Measurements from ENCODE around the gene LRPAP1.
"Not testable (repeated sequence)": the region's sequence is repeated elsewhere in the genome, so short reads cannot be mapped to it uniquely, and the experiment has no call there.

Gene LRPAP1

GRCh38 chr4:3517731-3518510, 14.3 kb downstream of the LRPAP1 start:
- DNase-seq = no peak

DNA sequence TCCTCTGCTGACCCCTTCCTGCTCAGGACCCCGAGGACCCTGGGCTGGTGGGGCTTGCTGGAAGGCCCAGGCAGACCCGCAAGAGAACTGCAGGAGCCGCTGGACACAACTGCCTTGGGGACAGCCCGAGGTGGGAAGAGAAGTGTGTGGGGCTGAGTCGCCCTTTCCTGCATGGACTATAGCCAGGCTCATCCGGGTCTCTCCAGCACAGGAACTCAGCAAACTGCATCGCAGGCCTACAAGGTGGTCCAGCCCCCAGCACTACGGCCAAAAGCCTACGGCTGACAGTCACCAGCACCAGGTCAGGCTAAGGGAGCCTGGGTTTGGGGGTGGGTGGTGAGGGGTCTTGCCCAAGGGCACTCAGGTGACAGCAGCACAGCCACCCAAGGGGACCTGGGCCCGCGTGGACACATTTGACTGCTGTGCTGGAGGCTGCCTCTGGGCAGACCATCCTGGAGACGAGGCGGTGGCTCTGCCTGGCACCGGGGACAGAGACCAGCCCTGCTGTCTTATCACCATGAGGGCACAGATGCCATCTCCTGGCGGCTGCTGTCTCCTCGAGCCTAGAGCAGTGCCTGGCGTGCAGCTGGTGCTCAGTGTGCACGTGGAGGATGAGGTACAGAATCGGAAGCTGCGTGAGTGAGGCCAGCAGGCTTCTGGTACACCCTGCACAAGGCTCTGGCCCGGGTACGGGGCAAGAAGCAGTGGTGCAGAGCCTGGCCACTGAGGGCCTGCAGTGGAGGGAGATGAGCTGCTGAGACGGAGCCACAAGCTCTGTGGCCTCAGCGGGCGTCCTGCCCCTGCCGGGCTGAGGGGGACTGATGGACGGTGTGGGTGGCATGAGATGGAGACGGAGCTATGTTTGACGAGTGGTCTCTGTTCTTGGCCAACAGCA, 15.1 kb downstream of the LRPAP1 start:
- no peak for DNase-seq

GRCh38 chr4:3516061-3516835, 16.0 kb downstream of the LRPAP1 start:
- DNase-seq = no peak

DNA sequence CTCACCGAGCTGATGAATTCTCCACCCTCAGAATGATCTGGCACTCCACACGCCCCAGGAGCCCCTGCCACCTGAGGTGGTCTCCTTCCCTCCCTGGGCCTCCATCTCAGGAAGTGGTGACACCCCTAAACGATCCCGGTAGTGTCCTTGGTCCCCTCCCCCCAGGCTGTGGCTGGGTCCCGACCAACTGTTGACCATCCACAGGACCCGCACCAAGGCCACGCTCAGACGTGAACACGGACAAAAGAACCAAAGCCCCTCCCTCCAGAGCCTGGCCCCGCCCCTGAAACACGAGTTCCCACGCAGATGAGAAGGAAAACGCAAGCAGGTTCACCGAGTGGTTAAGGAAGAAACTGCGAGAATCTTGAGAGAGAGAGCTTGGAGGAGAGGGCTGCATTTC, 16.6 kb downstream of the LRPAP1 start:
- no peak for DNase-seq

- no peak for DNase-seq
Measured at GRCh38 chr4:3514806-3515501, 17.3 kb downstream of the LRPAP1 start.

DNA sequence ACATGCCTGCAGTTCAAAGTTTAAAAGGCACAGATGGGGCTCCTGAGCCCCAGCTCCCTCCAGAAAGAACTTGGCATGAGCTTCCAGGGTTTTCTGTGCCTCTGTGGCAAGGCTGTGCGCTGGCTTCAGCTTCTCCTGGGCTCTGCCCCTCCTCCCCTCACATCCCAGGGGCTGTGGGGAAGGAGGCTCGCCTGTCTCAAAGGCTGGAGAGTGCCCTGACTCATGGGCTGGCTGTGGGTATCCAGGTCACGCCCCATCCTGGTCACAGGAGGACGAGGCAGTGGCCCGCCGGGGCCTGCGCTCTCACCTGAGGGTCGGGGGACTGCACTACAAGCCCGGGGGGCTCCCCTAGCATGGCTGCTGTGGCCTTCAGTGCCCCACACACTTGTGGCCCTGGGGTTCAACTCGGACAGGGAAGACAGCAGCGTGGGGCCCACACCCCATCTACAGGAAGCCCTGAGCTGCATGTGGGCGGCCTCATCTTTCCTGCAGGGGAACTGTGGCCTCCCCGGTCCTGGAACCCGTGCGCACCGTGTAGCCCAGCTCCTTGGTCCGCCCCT, 17.9 kb downstream of the LRPAP1 start:
- DNase-seq = no peak

DNA sequence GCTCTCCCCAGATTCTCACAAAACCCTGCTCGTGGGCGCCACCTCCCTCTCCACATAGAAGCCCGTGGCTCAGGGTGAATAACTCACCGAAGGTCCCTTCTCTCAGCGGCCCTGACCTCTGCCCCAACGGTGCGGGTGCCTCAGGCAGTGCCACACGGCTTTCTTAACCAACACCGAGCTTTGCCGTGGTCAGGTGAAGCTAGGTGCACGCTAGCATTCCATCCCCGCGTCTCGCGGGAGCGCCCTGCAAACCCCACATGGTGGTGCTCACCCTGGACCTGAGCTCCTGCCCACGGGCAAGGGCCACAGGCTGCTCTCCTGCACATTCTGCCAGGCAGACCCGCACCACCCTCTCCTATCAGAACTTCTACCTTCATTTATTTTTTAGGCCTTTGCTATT, 18.4 kb downstream of the LRPAP1 start:
- DNase-seq = no peak

DNA sequence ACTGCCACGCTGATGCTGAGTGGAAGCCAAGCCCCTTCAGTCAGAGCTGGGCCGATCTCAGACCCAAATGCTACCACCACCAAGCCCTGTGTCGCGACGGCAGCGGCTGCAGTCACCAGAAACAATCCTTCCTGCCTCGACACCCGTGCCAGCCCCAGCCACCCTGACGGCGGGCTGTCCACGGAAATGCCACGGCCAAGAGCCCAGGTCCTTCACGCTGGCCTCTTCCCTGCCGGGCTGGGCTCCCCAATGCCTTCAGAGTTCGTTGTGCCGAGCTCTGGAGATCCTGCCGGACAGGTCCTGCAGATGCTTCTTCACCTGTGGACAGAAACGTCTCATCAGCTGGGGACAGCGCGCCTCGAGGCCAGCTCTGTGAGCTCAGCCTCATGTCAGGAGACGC, 19.5 kb downstream of the LRPAP1 start:
- DNase-seq = no peak

DNA sequence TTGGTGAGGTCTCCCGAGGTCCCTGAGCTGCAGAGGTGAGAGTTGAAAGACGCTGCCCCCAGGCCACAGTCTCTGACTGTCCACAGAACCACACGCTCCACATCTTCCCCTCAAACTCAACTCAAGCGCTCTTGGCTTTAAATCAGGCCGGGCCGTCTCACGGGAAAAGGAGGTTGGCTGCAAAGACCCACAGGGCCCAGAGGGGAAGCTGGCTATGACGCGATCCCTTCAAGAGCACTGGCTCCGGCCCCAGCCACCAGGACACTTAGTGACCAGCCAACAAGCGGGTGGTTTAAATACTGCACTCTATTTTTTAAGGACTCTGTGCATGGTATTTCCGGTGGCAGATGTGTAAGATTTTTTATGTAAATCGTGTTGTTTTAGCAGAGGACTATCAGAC, 19.9 kb downstream of the LRPAP1 start:
- no peak for DNase-seq

- DNase-seq = not testable (repeated sequence)
Measured at GRCh38 chr4:3511601-3512000, 20.6 kb downstream of the LRPAP1 start.

GRCh38 chr4:3511187-3511586, 21.0 kb downstream of the LRPAP1 start:
- DNase-seq = no peak

DNA sequence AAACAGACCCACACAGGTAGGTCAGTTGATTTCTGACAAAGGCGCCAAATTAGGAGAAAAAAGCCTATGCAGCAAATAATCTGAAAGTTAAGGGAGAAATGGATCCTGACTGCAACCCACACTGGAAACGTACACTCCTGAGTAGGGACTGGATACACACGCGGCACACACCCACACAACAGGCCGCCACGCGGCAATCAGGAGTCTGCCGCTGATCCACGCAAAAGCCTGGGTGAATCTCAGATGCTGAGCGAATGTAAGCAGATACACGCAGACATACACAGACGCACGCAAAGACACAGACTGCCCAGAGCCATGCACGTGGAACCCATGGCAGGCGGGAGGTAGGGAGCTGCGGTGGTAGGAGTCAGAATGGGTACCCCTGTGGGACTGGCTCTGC, 21.7 kb downstream of the LRPAP1 start:
- no peak for DNase-seq

DNA sequence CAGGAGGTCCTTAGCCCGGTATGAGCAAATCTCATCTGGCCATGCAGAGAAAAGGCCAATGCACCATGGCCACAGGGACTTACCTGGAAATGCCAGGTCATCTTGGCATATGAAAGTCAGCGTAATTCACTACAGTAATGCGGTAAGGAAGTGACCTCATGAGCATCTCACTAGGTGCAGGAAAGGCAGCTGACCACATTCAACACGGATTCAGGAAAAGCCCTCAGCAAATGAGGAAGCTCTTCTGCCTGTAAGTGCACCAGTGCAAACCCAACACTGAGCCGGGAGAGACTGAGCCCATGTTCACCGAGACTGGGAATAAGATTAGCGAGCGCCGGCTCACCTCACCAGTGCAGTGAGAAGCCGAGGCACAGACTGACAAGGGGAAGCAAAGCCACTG, 23.7 kb downstream of the LRPAP1 start:
- no peak for DNase-seq

- no peak for DNase-seq
Measured at GRCh38 chr4:3505231-3505630, 27.0 kb downstream of the LRPAP1 start.

DNA sequence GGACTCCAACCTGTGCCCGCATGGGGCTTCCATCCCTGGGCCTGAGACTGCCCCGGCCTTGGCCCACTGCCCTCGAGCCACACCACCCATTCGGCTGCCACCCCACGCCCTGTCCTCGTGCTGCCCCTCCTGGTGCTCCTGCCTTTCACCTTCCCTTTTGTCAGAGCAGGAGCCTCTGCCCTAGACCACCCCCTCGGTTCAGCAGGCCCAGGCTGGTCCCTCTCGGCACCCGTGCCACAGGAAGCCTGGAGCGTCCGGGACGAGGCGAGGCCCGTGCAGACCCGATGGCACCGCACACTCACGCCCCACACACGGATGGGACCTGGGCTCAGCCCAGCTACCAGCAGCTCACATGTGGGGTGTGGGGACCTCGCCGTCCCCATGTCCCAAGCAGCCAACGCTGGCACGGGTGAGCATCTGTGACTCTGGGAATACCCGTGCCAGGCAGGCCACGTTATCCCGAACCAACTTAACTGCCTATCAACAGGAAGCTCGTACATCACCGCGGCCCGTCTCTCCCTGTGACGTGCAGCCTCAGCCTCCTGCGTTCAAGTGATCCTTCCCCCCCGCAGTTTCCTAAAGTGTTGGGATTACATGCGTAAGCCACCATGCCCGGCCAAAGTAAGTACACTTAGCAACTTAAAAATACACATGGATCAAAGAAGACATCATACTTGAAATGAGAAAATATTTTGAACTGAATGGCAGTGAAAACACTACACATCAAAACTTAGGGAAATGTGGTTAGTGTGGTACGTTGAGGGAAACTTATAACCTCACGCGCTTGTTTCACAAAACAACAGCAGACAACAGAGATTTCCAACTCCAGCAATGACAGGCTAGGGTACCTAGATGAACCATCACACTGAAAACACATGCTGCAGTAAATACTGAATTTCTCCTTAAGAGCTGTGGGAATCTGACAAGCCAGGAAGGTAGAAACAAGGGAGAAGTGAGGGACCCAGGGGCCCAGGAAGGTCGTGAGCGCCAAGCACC, 29.0 kb downstream of the LRPAP1 start:
- no peak for DNase-seq

GRCh38 chr4:3501825-3502425, 30.3 kb downstream of the LRPAP1 start:
- no peak for DNase-seq

DNA sequence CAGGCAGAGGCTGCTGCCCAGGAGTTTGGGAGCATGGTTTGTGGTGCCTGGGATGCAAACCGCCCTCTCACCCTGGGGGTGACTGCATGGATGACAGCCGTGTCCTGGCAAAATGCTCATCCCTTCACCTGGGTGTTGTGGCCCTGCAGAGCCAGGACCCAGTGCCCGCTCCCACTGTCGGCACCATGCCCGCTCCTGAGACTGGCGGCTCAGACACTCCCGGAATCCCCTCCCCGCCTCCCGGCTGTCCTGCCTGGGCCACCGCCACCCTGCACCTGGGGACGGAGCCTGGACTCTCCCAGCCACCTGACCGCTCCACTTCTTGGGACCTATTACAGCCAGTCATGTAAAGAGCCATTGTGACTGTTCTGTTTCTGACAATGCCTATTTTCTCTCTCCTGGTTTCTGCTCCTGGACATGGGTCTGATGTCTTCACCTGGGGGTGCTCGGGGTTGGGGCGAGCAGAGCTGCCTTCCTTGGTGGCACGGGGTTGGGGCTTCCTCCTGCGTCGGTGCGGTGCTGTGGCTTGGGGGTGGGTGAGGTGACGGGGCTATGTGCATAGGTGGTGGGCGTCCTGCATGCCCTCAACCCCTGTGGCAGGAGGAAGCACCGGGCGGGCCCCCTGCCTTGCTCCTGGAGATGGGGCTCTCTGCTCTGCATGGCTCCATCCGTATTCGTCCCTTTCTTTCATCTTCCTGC, 30.9 kb downstream of the LRPAP1 start:
- DNase-seq = no peak

DNA sequence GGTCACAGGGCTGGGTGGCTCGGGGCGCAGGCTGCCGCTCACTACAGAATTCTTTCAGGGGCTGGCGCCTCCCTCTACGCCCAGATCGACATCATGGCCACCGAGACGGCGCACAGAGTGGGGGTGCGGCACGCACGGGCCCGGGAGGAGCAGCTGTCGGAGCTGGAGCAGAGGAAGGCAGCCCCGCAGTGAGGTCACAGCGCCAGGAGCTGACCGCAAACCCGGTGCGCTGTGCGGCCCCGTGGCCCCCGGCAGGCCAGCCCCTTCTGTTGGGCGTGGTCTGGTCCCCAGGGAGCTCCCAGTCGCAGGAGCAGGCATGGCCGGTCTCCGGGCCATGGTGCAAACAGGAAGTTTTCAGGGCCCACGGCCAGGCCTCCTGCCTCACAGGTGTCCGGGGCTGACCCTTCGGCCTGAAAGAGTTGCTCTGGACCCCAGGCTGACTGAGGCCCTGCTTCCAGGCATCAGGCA, 31.6 kb downstream of the LRPAP1 start:
- DNase-seq = no peak

DNA sequence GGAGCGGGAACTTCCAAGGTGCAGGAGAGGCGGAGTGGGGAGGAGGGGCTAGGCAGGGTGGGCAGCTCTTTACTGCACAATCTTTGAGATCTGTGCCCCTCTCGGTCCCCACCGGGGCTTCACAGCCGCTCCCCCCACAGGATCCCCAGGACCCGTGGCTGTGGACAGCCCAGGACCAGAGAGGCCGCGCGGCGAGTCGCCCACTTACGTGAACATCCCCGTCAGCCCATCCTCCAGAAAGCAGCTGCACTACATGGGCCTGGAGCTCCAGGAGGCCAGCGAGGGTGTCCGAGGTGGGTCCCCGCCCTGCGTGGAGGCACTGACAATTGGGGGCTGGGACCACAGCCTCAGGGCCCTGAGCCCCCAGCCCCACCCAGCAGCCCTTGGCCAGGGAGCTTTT, 32.1 kb downstream of the LRPAP1 start:
- DNase-seq = no peak

DNA sequence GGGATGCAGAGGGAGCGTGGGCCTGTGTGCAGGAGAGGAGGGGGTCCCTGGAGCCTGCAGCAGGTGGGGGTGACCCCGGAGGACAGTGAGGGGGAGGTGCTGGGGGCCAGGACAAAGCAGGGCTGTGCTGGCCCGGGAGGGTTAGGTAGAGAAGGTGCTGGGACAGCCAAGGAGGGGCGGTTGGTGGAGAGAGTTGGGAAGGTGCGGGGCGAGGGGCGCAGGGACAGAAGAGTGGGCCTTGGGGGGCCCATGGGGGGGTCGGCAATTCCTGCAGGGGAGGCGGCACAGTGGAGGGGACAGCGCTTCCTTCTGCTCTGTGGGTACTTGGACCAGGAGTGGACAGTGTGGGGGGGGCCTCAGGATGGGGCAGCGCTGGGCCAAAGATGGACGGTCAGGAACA, 32.5 kb downstream of the LRPAP1 start:
- no peak for DNase-seq
